ENCODE data around the gene TENM4. TPM values are rescaled to one million over a fixed set of nuclear protein-coding genes. Genes with fewer than 3 reads are reported as not detected.

Gene TENM4
- polyA plus RNA-seq, 1 donor from 2014 or later = 16.8 TPM

DNA sequence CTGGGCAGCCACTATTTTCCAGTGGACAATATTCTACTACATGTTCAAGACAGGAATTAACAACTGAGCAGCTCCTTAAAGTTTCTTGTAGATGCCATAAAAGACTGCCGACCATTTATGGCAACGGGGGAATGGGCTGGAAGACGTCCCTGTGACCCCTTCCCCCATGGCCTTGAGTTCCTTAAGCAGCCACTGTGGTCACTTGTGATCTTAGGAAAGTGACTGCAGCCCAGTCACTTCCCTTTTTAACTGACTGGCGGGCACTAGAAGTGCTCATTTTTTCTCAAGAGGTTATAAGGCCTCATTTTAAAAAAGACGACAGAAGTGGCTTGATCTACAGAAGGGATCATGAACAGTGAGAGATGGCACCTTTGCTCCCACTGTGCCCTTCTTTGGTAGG is 713.0 kb downstream of the TENM4 start:
- H3K9ac ChIP-seq (ENCODE audit: low read length) = no peak overlapping the region
- H2AFZ ChIP-seq (ENCODE audit: low read depth, low read length) = no peak overlapping the region
- no peak overlapping the region for H3K27ac ChIP-seq (ENCODE audit: low read length)
- no peaks in the 10 kb centered on the region for H3K9me2 ChIP-seq (ENCODE audit: insufficient read depth, low read length)
- no peaks in the 10 kb centered on the region for H4K20me1 ChIP-seq (ENCODE audit: insufficient read depth)
- no peaks in the 10 kb centered on the region for H3F3A ChIP-seq (ENCODE audit: insufficient read depth, low read length, poor library complexity, severe bottlenecking)
- peaks cover 14% of the 10 kb centered on the region for H3K36me3 ChIP-seq (ENCODE audit: insufficient read depth, low read length)
- TF ChIP-seq RAD21 (conservative IDR thresholded peaks at IDR 0.05) (no peak), MXI1 (conservative IDR thresholded peaks at IDR 0.05; ENCODE audit: poor library complexity, severe bottlenecking) (no peak), EZH2 (IDR thresholded peaks at IDR 0.05; ENCODE audit: borderline replicate concordance, insufficient read depth, low read length, poor library complexity, severe bottlenecking) (no peak), EP300 (conservative IDR thresholded peaks at IDR 0.05; ENCODE audit: poor library complexity, severe bottlenecking) (no peak), SMC3 (conservative IDR thresholded peaks at IDR 0.05; ENCODE audit: poor library complexity) (no peak), TAF1 (IDR thresholded peaks at IDR 0.05; ENCODE audit: low read depth) (no peak), POLR2AphosphoS5 (IDR thresholded peaks at IDR 0.05) (no peak)
- TF ChIP-seq, protein P1, sequence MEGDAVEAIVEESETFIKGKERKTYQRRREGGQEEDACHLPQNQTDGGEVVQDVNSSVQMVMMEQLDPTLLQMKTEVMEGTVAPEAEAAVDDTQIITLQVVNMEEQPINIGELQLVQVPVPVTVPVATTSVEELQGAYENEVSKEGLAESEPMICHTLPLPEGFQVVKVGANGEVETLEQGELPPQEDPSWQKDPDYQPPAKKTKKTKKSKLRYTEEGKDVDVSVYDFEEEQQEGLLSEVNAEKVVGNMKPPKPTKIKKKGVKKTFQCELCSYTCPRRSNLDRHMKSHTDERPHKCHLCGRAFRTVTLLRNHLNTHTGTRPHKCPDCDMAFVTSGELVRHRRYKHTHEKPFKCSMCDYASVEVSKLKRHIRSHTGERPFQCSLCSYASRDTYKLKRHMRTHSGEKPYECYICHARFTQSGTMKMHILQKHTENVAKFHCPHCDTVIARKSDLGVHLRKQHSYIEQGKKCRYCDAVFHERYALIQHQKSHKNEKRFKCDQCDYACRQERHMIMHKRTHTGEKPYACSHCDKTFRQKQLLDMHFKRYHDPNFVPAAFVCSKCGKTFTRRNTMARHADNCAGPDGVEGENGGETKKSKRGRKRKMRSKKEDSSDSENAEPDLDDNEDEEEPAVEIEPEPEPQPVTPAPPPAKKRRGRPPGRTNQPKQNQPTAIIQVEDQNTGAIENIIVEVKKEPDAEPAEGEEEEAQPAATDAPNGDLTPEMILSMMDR (IDR thresholded peaks at IDR 0.05; ENCODE audit: poor library complexity, severe bottlenecking) = no peak
- TF ChIP-seq, protein P2, sequence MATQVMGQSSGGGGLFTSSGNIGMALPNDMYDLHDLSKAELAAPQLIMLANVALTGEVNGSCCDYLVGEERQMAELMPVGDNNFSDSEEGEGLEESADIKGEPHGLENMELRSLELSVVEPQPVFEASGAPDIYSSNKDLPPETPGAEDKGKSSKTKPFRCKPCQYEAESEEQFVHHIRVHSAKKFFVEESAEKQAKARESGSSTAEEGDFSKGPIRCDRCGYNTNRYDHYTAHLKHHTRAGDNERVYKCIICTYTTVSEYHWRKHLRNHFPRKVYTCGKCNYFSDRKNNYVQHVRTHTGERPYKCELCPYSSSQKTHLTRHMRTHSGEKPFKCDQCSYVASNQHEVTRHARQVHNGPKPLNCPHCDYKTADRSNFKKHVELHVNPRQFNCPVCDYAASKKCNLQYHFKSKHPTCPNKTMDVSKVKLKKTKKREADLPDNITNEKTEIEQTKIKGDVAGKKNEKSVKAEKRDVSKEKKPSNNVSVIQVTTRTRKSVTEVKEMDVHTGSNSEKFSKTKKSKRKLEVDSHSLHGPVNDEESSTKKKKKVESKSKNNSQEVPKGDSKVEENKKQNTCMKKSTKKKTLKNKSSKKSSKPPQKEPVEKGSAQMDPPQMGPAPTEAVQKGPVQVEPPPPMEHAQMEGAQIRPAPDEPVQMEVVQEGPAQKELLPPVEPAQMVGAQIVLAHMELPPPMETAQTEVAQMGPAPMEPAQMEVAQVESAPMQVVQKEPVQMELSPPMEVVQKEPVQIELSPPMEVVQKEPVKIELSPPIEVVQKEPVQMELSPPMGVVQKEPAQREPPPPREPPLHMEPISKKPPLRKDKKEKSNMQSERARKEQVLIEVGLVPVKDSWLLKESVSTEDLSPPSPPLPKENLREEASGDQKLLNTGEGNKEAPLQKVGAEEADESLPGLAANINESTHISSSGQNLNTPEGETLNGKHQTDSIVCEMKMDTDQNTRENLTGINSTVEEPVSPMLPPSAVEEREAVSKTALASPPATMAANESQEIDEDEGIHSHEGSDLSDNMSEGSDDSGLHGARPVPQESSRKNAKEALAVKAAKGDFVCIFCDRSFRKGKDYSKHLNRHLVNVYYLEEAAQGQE (IDR thresholded peaks at IDR 0.05; ENCODE audit: borderline replicate concordance) = no peak
- H3K27me3 ChIP-seq (ENCODE audit: insufficient read depth, low read depth, low read length) = no peaks in the 10 kb centered on the region
- H3K4me2 ChIP-seq (ENCODE audit: low read length) = no peak overlapping the region
- no peaks in the 10 kb centered on the region for H3K79me2 ChIP-seq (replicated peaks; ENCODE audit: insufficient read depth, low read length)
- no peak overlapping the region for H3K4me3 ChIP-seq (ENCODE audit: low read length)
- H3K9me3 ChIP-seq (ENCODE audit: low read length) = no peaks in the 10 kb centered on the region

DNA sequence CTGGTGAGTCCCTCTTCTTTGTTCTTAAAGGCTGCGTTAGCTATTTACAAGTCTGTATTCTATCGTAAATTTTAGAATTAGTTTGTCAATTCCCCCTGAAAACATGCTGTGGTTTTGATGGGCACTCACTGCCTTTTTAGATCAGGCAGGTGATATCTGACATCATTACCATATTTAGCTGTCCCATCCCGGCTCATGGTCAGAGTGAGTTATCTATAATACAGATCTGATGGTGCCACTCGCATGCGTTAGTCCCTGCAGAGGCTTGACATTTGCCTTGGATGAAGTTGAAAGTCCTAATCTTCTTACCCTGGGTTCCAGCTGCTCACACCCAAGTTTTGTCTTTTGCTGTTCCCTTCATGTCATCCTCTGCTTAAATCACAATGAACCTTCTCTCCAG is 715.6 kb downstream of the TENM4 start:
- H3K9me2 ChIP-seq (ENCODE audit: insufficient read depth, low read length) = no peaks in the 10 kb centered on the region

More for the DNA sequence above, 715.6 kb downstream of the TENM4 start:
- no peaks in the 10 kb centered on the region for H3K9me3 ChIP-seq (ENCODE audit: low read length)
- no peaks in the 10 kb centered on the region for H3K27me3 ChIP-seq (ENCODE audit: insufficient read depth, low read depth, low read length)
- no peak overlapping the region for H3K4me3 ChIP-seq (ENCODE audit: low read length)
- TF ChIP-seq POLR2AphosphoS5 (IDR thresholded peaks at IDR 0.05) (no peak), MXI1 (conservative IDR thresholded peaks at IDR 0.05; ENCODE audit: poor library complexity, severe bottlenecking) (no peak)
- TF ChIP-seq, protein P2 (IDR thresholded peaks at IDR 0.05; ENCODE audit: borderline replicate concordance) = no peak
- TF ChIP-seq, protein P1 (IDR thresholded peaks at IDR 0.05; ENCODE audit: poor library complexity, severe bottlenecking) = no peak
- H3K4me2 ChIP-seq (ENCODE audit: low read length) = no peak overlapping the region
- no peaks in the 10 kb centered on the region for H3F3A ChIP-seq (ENCODE audit: insufficient read depth, low read length, poor library complexity, severe bottlenecking)
- H3K27ac ChIP-seq (ENCODE audit: low read length) = no peak overlapping the region
- H3K9ac ChIP-seq (ENCODE audit: low read length) = no peak overlapping the region
- H3K79me2 ChIP-seq (replicated peaks; ENCODE audit: insufficient read depth, low read length) = no peaks in the 10 kb centered on the region
- H3K36me3 ChIP-seq (ENCODE audit: insufficient read depth, low read length) = peaks cover 14% of the 10 kb centered on the region
- H2AFZ ChIP-seq (ENCODE audit: low read depth, low read length) = no peak overlapping the region
- H4K20me1 ChIP-seq (ENCODE audit: insufficient read depth) = no peaks in the 10 kb centered on the region
